ENCODE data around the gene EIF3J.
"Not testable (repeated sequence)": the region's sequence is repeated elsewhere in the genome, so short reads cannot be mapped to it uniquely, and the experiment has no call there.

EIF3J gene

GRCh38 chr15:44530653-44531052 lies 6.3 kb upstream of the EIF3J start:
- H3K27me3 Mint-ChIP-seq = no peaks in the 10 kb centered on the region
- no peaks in the 10 kb centered on the region for H3K9me3 Mint-ChIP-seq
- peaks cover 10% of the 10 kb centered on the region for H3K4me1 Mint-ChIP-seq (ENCODE audit: low read depth)
- intact Hi-C loops (cut with micrococcal nuclease) = loop anchor here (10.0 kb wide), 1 partner anchor 106 kb away; the partner anchor contains the start of gene CTDSPL2
- no peak overlapping the region for H3K4me3 Mint-ChIP-seq
- no peak overlapping the region for H3K27ac Mint-ChIP-seq
- H3K36me3 Mint-ChIP-seq (ENCODE audit: low read depth) = peaks cover 47% of the 10 kb centered on the region

GRCh38 chr15:44532275-44532674 lies 4.7 kb upstream of the EIF3J start:
- not testable (repeated sequence) for H3K9me3 Mint-ChIP-seq, H3K27ac Mint-ChIP-seq, H3K27me3 Mint-ChIP-seq, H3K4me3 Mint-ChIP-seq
- peaks cover 15% of the 10 kb centered on the region for H3K4me1 Mint-ChIP-seq (ENCODE audit: low read depth)
- intact Hi-C loops (cut with micrococcal nuclease) = loop anchor here (10.0 kb wide), 1 partner anchor 107 kb away; the partner anchor contains the start of gene CTDSPL2
- peaks cover 48% of the 10 kb centered on the region for H3K36me3 Mint-ChIP-seq (ENCODE audit: low read depth)

GRCh38 chr15:44532689-44533088 lies 4.3 kb upstream of the EIF3J start:
- Mint-ChIP-seq H3K4me1 (ENCODE audit: low read depth) (peaks cover 16% of the 10 kb centered on the region), H3K27me3 (no peaks in the 10 kb centered on the region), H3K4me3 (no peak overlapping the region), H3K9me3 (no peaks in the 10 kb centered on the region), H3K36me3 (ENCODE audit: low read depth) (peaks cover 49% of the 10 kb centered on the region), H3K27ac (no peak overlapping the region)
- intact Hi-C loops (cut with micrococcal nuclease) = loop anchor here (10.0 kb wide), 1 partner anchor 108 kb away; the partner anchor contains the start of gene CTDSPL2

- H3K4me1 Mint-ChIP-seq (ENCODE audit: low read depth) = peaks cover 28% of the 10 kb centered on the region
Observed at GRCh38 chr15:44535092-44535491, 1.9 kb upstream of the EIF3J start.

GRCh38 chr15:44535523-44536301 lies 1.2 kb upstream of the EIF3J start:
- no peaks in the 10 kb centered on the region for H3K9me3 Mint-ChIP-seq
- peaks cover 34% of the 10 kb centered on the region for H3K4me1 Mint-ChIP-seq (ENCODE audit: low read depth)
- peaks cover 73% of the 10 kb centered on the region for H3K36me3 Mint-ChIP-seq (ENCODE audit: low read depth)
- H3K4me3 Mint-ChIP-seq = peak overlapping the region; percentile 87
- intact Hi-C loops (cut with micrococcal nuclease) = loop anchor here (2.0 to 10.0 kb wide), 2 partner anchors 111 to 193 kb away; partner anchors contain the start of gene CTDSPL2
- H3K27me3 Mint-ChIP-seq = no peaks in the 10 kb centered on the region
- peak overlapping the region; percentile 97 for H3K27ac Mint-ChIP-seq

More at GRCh38 chr15:44535092-44535491, 1.9 kb upstream of the EIF3J start:
- H3K27me3 Mint-ChIP-seq = no peaks in the 10 kb centered on the region
- no peak overlapping the region for H3K27ac Mint-ChIP-seq
- no peaks in the 10 kb centered on the region for H3K9me3 Mint-ChIP-seq
- intact Hi-C loops (cut with micrococcal nuclease) = loop anchor here (10.0 kb wide), 1 partner anchor 110 kb away; the partner anchor contains the start of gene CTDSPL2
- H3K36me3 Mint-ChIP-seq (ENCODE audit: low read depth) = peaks cover 73% of the 10 kb centered on the region
- H3K4me3 Mint-ChIP-seq = peak overlapping the region; percentile 22

- H3K36me3 Mint-ChIP-seq (ENCODE audit: low read depth) = peaks cover 73% of the 10 kb centered on the region
- no peaks in the 10 kb centered on the region for H3K9me3 Mint-ChIP-seq
- H3K27me3 Mint-ChIP-seq = no peaks in the 10 kb centered on the region
- intact Hi-C loops (cut with micrococcal nuclease) = loop anchor here (2.0 to 10.0 kb wide), 2 partner anchors 112 to 192 kb away; partner anchors contain the start of gene CTDSPL2
- H3K4me1 Mint-ChIP-seq (ENCODE audit: low read depth) = peaks cover 41% of the 10 kb centered on the region
- H3K4me3 Mint-ChIP-seq = peak overlapping the region; percentile 87
- peak overlapping the region; percentile 97 for H3K27ac Mint-ChIP-seq
Observed at GRCh38 chr15:44536302-44536961, 515 bp upstream of the EIF3J start.

GRCh38 chr15:44537735-44538240 lies 841 bp downstream of the EIF3J start:
- Mint-ChIP-seq H3K27me3 (no peaks in the 10 kb centered on the region), H3K4me3 (peak overlapping the region; percentile 87), H3K4me1 (ENCODE audit: low read depth) (peaks cover 48% of the 10 kb centered on the region), H3K9me3 (no peaks in the 10 kb centered on the region), H3K27ac (peak overlapping the region; percentile 97), H3K36me3 (ENCODE audit: low read depth) (peaks cover 71% of the 10 kb centered on the region)
- intact Hi-C loops (cut with micrococcal nuclease) = loop anchor here (2.0 to 10.0 kb wide), 2 partner anchors 113 to 191 kb away; partner anchors contain the start of gene CTDSPL2

GRCh38 chr15:44541282-44541958 lies 4.5 kb downstream of the EIF3J start:
- Mint-ChIP-seq H3K36me3 (ENCODE audit: low read depth) (peaks cover 67% of the 10 kb centered on the region), H3K27me3 (no peaks in the 10 kb centered on the region), H3K4me1 (ENCODE audit: low read depth) (peaks cover 54% of the 10 kb centered on the region), H3K27ac (peak overlapping the region; percentile 30), H3K9me3 (no peaks in the 10 kb centered on the region), H3K4me3 (no peak overlapping the region)
- intact Hi-C loops (cut with micrococcal nuclease) = no loop called here

GRCh38 chr15:44542596-44542995 lies 5.6 kb downstream of the EIF3J start:
- Mint-ChIP-seq H3K27me3 (no peaks in the 10 kb centered on the region), H3K36me3 (ENCODE audit: low read depth) (peaks cover 57% of the 10 kb centered on the region), H3K9me3 (no peaks in the 10 kb centered on the region), H3K27ac (no peak overlapping the region), H3K4me3 (no peak overlapping the region), H3K4me1 (ENCODE audit: low read depth) (peaks cover 54% of the 10 kb centered on the region)
- intact Hi-C loops (cut with micrococcal nuclease) = no loop called here

- H3K4me3 Mint-ChIP-seq; H3K9me3 Mint-ChIP-seq; intact Hi-C loops (cut with micrococcal nuclease); H3K27me3 Mint-ChIP-seq; H3K27ac Mint-ChIP-seq: not testable (repeated sequence)
- Mint-ChIP-seq H3K36me3 (ENCODE audit: low read depth) (peaks cover 56% of the 10 kb centered on the region), H3K4me1 (ENCODE audit: low read depth) (peaks cover 42% of the 10 kb centered on the region)
Observed at GRCh38 chr15:44544745-44545144, 7.8 kb downstream of the EIF3J start.

GRCh38 chr15:44545913-44546802 lies 9.2 kb downstream of the EIF3J start:
- Mint-ChIP-seq H3K4me1 (ENCODE audit: low read depth) (peaks cover 31% of the 10 kb centered on the region), H3K36me3 (ENCODE audit: low read depth) (peaks cover 47% of the 10 kb centered on the region), H3K4me3 (no peak overlapping the region), H3K27me3 (no peaks in the 10 kb centered on the region), H3K27ac (peak overlapping the region; percentile 43), H3K9me3 (no peaks in the 10 kb centered on the region)
- intact Hi-C loops (cut with micrococcal nuclease) = no loop called here

- H3K27me3 Mint-ChIP-seq; H3K27ac Mint-ChIP-seq; intact Hi-C loops (cut with micrococcal nuclease); H3K9me3 Mint-ChIP-seq; H3K4me3 Mint-ChIP-seq: not testable (repeated sequence)
- peaks cover 52% of the 10 kb centered on the region for H3K36me3 Mint-ChIP-seq (ENCODE audit: low read depth)
- H3K4me1 Mint-ChIP-seq (ENCODE audit: low read depth) = peaks cover 11% of the 10 kb centered on the region
Observed at GRCh38 chr15:44549152-44549551, 12.2 kb downstream of the EIF3J start.

- peaks cover 6% of the 10 kb centered on the region for H3K4me1 Mint-ChIP-seq (ENCODE audit: low read depth)
- H3K4me3 Mint-ChIP-seq = no peak overlapping the region
- peaks cover 63% of the 10 kb centered on the region for H3K36me3 Mint-ChIP-seq (ENCODE audit: low read depth)
Observed at GRCh38 chr15:44550256-44550655, 13.3 kb downstream of the EIF3J start.

More at GRCh38 chr15:44550256-44550655, 13.3 kb downstream of the EIF3J start:
- Mint-ChIP-seq H3K9me3 (no peaks in the 10 kb centered on the region), H3K27me3 (no peaks in the 10 kb centered on the region), H3K27ac (no peak overlapping the region)
- intact Hi-C loops (cut with micrococcal nuclease) = no loop called here

Measured in dendritic cell treated with granulocyte-macrophage colony-stimulating factor and Interleukin-4, amounts not matched to agents 40 ng/mL and 50 ng/mL, for 4 days (primary cell).